HG03095 (cell line): Measurements from ENCODE around the gene DEFB129.
"Not testable (repeated sequence)": the region's sequence is repeated elsewhere in the genome, so short reads cannot be mapped to it uniquely, and the experiment has no call there.

Experiments
- ATAC-seq: cut with Tn5 transposase; IDR thresholded peaks from one replicate; pipeline ENCODE4 v1.9.1; 2021; ENCODE audit warnings: moderate library complexity; ENCODE audit not compliant: unreplicated experiment

The DEFB129 gene

DNA sequence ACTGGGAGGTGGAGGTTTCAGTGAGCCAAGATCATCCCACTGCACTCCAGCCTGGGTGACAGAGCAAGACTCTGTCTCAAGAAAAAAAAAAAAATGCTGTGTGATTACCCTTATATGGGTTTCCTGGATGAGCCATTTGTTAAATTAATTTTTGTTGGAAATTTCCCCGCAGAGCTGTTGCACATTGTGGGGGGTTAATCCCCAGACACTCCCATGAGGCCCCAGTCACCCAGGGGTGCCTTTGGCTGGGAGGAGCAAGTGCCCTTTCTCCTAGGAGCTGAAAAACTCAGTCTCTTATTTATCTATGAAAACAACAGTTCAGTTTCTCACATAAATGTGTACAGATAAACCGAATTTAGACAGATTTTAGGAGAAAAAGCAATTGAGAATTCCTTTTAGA is 25.7 kb downstream of the DEFB129 start:
- no peak for ATAC-seq

DNA sequence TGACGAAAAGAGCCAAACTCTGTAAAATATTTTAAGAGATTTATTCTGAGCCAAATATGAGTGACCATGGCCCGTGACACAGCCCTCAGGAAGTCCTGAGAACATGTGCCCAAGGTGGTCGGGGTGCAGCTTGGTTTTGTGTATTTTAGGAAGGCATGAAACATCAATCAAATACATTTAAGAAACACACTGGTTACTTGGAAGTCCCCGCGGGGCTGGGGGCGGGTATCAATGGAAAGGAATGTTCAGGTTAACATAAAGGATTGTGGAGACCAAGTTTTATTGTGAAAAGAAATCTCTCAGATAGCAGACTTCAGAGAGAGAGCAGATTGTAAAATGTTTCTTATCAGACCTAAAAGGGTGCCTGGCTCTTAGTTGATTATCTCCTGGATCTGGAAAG is 26.4 kb downstream of the DEFB129 start:
- not testable (repeated sequence) for ATAC-seq

DNA sequence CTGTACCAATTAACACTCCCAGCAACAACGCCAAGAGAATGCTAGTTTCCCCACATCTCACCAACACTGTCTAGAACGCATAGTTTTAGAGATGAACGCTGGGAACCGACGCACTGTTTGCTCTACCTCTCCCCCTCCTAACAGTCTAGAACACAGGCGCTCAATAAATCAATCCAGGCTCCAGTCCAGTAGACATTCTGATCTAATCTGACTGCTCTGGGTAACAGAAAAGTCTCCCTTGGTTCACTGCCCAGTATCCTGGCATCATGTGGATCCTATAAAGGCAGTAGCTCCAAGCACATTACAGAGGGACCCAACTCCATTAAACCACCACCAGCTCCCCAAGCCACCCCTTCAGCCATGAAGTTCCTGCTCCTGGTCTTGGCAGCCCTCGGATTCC is 30.4 kb downstream of the DEFB129 start, which contains the start of gene DEFB132:
DEFB132 (plus strand) TSS at position 306 of the 400 bp plus-strand sequence; CDS start at position 361, 55 bp downstream.
- no peak for ATAC-seq

DNA sequence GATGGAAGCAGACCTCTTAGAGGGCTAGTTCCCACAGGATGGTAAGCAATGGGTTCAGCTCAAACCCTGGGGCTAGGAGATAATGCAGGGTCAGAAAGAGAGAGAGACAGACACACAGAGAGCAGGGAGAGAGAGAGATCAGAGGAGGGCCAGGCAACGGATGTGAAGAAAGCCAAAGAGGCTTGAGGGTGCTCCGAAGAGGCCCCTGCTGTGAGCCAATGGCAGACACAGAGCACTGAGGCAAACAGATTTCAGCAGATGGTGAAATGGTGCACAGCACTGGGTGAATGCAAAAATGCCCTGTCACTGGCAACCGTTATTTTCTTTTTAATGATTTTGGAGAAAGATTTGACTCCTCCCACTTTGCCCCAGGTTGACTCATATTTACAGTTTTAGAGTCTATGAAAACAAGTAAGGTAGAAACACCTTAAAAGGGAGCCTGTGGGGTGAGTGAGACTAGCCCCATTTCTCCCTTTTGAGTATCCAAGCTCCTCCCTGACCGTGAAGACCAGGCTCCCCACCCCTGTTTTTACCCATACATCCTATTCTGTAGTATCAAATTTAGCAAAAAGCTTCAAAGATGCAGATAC is 31.3 kb downstream of the DEFB129 start:
- ATAC-seq, result no peak

DNA sequence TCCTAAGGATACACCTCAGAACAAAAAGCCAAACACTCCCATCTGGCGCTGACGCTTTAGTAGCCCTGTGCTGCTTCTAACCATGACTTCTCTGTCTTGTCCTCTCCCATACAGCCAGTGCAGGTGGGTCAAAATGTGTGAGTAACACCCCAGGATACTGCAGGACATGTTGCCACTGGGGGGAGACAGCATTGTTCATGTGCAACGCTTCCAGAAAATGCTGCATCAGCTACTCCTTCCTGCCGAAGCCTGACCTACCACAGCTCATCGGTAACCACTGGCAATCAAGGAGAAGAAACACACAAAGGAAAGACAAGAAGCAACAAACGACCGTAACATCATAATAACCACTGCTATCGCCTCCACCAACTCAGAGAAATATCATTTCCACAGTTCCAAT is 31.9 kb downstream of the DEFB129 start:
- no peak for ATAC-seq

DNA sequence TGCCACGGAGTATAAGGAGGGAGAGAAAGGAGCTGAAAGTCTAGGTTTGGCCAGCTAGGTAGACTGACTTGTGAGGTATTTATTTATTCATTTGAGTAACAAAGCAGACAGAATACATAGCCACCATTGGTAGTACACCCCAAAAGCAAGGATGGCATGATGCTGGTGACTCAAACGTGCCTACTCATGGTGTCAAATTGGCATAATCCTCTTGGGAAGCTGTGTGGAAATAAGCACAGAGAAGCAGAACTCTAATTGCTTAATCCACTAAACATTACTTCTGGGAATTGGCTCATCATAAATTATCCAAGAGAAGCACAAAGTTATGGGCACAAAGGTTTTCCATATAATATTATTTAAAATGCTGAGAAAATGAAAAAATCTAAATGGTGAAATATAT is 32.9 kb downstream of the DEFB129 start:
- ATAC-seq, result no peak

DNA sequence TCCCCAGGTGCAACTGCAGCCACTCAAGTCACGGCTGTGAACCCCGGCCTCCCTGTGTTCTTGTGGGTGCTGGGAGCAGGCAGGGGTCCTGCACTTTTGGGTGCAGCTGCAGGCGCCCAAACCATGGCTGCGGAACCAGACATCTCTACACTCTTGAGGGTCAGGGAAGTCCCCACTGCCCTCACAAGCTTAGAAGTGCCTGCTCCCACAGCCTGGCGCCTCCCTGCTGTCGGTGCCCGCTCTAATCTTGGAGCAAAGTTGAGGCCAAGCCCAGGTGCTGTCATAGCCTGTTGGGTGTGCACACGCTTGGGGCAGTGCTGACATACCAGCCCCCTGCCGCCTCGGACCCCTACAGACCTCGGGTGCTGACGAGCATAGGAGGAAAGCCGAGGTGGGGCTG is 36.6 kb downstream of the DEFB129 start:
- ATAC-seq, result no peak

DNA sequence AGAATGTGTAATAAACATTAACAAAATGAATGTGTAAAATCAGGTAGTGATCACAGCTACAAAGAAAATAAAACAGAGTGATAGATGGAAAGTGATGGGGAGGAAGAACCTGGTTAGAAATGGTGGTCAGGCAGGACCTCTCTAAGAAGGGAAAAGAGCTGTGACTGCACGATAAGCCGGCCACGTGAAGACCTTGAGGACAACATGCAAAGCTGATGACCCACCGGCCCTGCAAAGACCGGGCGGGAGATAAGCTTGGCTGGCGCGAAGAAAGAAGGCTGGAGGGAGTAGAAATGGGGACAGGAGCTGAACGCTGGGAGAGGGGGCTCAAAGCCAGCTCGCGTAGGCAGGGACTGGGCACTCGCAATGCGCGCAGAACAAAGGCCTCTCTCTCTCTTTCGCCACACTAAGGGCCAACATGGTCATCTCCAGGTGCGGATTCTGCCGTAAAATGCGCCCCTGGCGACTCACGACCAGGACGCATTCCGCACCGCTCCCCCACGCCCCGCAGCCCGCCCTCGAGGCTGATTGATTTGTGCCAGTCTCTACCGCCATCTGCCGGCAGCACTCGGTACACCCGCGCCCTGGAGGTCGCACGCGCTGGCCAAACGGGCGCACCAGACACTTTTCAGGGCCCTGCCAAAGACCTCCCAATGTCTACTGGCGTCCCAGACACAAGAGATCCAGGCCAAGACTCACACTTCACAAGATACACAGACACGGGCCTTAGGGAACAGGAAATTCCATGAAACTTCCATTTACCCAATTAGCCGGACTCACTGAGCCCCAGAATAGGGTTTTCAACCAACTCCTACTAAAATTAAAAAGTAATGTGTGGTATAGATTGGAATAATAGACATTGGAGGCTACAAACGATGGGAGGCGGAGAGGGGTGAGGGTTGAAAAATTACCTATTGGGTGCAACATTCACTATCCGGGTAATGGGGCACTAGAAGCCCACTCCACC is 39.8 kb downstream of the DEFB129 start:
- peak; percentile 93 for ATAC-seq

DNA sequence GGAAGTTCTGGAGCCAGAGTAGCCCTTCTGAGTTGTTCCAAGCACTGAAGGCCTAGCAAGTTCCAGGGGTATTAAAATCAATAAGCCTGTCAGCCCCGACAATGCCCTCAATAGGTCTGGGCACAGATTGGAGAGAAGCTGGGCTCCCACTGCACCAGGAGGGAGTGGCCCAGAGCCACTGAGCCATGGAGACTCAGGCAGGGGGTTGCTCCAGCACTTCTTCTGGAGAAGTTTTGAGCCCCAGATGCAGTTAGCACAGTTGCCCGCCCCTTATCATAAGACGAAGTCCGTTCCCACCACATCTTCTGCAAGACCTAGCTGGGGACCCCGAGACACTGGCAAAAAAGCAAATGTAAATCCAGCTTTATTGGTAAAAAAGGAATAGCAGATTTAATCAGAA is 43.5 kb downstream of the DEFB129 start:
- no peak for ATAC-seq

DNA sequence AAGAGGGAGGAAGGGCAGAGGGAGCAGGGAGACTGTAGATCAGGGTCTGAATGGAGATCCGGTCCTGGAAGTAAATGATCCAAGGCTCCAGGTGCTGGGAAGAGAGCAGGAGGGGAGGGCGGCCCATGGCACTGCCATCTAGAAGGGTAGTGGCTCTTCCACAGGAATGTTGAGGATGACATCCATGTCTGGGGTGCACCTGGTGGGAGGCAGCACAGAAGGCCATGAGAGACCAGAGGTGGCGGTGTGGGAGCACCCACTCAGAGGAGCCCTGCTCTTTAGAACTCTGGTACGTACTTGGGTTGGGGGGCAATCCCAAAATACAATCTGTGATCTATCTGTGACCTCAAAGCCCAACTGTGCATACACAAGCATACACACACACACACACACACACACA is 44.0 kb downstream of the DEFB129 start:
- no peak for ATAC-seq

DNA sequence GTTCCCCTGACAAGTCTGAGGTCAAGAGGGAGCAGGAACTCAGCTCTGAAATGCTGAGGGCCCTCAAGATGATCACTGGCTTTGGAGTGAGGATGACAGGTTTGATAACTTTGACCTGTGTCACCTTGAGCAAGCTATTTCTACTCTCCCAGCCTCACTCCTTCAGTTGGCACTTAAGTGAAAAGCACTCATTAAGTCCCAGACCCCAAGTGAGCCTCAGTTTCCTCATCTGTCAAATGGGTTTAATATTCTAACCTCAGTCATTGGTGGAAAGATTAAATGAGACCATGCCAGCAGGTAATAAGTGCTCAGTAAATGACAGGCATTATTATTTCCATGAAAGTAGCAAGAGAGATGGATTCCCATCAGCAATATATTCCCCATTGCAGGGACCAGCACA is 44.5 kb downstream of the DEFB129 start:
- ATAC-seq, result no peak

DNA sequence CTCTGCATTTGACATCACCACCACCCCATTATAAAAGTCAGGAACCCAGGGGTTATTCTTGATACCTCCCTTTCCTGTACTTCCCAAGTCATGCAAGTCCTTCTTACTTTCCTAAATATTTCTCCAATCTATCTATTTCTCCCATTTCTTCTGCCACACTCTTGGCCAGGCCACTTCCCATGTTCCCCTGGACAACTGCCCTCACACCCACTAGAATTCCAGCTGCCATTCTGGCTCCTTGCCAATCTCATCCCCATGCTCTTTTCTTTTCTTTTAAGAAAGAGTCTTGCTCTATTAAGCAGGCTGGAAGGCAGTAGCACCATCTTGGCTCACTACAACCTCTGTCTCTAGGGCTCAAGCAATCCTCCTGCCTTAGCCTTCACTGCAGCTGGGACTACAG is 45.7 kb downstream of the DEFB129 start:
- no peak for ATAC-seq

DNA sequence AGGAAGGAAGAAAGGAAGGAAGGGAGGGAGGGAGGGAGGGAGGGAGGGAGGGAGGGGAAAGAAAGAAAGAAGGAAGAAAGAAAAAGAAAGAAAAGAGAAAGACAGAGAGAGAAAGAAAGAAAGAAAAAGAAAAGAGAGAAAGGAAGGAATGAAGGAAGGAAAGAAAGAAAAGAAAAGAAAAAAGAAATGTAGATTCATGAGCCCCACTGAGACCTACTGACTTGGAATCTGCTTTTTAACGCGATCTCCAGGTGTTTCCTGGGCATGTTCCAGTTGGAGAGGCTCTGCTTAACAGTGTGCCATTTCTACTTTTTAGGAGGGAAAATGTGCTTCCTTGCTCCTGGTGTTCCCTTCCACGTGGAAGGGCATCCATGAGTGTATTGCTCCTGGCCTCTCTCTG is 46.8 kb downstream of the DEFB129 start:
- no peak for ATAC-seq

DNA sequence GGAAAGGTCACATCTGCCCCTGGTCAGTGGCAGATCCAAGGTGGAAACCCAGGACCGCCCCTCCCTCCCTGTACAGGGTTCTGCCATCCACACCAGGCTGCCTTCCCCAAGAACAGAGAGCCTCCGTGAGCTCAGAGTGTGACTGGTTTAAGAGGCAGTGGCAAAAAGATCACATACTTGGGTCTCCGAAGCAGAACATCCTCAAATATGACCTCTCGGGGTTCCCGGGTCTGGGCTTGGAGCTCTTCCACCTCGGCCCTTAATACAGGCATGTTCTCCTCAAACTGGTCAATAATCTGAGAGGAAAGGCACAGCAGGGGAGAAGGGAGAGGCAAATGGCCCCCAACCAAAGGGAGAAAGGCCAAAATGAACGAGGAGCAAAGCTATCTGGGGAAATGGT is 48.7 kb downstream of the DEFB129 start:
- no peak for ATAC-seq

DNA sequence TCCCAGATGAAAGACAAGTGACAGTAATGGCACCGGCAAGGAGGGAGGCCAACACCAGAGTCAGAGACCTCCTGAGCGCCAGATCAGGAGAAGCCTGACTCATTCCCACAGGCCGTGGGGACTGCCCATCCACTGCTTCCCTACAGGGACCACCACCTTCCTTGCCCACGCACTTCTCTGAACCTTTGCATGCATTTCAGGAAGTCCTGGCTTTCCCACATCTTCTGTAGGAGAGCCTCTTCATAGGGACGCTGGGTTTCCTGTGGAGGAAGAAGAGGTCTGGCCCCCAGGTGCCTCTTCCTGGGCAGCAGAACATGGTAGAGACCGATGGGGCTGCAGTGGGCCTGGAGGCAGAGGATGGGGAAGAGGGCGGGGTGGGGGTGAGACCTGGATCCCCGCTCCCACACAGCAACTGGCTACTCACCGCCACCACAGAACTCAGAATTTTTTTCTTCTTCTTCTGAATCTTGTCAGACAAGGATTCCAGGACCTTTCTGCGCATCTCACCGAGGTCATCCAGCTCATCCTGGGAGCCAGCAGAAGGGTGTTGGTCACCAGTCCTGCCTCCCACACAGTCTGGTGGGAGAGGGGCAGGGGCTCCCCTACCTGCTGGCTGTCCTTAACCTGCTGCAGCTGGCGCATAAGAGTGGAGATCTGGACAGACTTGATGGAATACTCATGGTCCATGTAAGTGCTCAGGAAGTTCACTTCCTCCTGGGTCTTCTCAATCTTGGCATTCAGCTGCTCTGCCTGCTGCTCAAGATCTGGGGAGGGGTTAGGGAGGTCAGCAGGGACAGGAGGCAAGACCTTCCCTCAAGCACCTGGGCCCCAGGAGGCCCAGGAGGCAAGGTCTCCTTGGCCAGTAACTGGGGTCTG is 49.8 kb downstream of the DEFB129 start:
- no peak for ATAC-seq

DNA sequence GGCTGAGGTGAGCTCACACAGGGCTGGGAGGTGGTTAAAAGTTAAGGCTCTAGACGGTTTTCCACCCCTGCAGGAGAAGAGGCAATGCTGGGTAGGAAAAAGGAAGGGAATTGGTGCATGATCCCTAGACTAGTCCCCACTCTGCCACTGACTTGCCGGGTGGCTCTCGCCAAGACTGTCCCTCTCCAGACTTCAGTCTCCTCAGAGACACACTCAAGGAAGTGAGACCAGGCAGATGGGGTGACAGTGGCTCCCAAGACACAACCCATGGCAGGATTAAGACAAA is 50.4 kb downstream of the DEFB129 start:
- no peak for ATAC-seq

DNA sequence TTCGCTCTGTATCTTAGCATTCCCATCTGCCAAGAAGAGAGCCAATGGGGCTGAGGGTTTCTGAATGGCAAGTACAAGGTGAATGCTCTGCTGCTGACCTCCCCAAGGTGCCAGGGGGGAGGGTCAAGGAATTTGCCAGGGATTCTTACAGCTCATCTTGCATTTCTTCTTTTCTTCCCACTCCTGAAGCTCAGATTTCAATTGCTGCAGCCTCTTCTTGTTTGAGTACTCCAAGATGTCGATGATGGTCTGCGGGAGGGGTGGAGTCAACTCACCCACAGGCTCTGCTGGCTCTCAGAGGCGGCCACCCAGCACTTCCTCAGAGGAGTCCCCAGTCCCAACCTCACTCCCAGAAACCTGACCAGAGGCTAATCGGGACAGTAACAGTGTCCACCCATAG is 51.1 kb downstream of the DEFB129 start:
- no peak for ATAC-seq

DNA sequence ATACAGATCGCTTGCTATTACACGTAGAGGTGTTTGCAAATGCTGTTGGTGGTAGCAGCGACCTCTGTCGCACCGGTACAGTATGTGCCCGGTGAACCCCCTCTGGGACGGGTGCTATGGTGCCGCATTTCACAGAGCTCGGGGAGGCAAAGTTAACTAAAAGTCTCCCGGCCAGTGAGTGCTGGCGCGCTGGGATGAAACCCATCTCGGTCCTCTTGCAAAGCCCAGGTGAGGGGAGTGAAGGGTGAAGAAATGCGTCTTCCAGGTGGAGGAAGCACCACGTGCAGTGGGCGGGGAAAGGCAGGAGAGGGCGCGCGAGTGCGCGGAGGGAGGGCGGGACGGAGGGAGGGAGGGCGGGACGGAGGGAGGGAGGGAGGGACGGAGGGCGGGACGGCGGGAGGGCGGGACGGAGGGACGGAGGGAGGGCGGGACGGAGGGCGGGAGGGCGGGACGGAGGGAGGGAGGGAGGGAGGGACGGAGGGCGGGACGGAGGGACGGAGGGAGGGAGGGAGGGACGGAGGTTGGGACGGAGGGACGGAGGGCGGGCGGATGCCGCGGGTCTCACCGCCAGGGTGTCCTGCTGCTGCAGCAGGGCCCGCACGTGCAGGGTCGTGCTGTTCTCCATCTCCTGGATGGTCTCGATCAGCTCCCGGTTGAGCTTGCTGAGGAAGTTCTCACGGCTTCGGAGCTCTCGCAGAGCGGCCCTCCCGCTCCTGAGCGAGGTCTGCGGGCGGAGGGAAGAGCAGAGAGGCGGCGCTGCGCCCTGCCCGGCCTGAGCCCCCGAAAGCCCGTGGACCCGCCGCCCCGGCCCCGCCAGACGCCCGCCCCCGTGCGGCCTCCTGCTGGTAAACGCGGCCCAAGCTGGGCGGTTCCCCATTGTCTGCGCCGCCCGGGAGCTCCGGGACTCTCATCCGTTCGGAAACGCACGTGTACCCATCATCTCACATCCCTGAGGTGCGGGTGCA is 51.8 kb downstream of the DEFB129 start:
- ATAC-seq, result no peak
